ENCODE measurements around the gene KIAA1586.

DNA sequence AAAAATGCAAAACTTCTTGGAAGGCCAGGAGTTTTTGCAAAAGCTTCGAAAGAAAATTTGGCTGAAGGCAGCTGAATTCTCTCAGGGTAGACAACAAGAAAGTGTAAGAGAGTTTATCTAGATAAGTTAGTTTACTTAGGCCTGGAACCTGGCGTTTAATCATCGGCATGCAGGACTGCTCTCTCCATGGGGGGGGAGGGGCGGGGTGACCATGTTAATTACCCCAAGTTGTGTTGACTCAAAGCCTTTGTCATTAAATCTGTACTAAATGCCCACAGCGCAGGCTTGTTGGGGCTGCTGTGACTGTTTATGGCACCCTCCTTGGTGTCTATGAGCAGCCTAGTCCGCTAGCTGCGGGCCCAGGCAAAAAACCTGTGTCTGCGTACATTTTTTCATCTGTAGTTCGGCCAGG is 23.4 kb downstream of the KIAA1586 start:
- TF ChIP-seq CTCF (IDR thresholded peaks at IDR 0.05) (no peak), POLR2A (IDR thresholded peaks at IDR 0.05) (no peak)
